SK-N-SH (cell line): ENCODE measurements around the gene UQCR11. TPM values are rescaled to one million over a fixed set of nuclear protein-coding genes. Genes with fewer than 3 reads are reported as not detected.

ENCODE experiments used
- CTCF ChIA-PET: fragments of 300-600, 350-600 bp; formaldehyde crosslinking; extraction: SDS; loops from one replicate; lab custom pipeline; 2021; lab: Yijun Ruan, JAX
- POLR2A ChIA-PET: fragments of 350-600 bp; sonication (Branson Sonifier 250); formaldehyde crosslinking; extraction: SDS; loops from one replicate; lab custom pipeline; 2020; ENCODE audit warnings: antibody characterized with exemption, inconsistent platforms; lab: Yijun Ruan, JAX
- DNase-seq: peaks from one replicate; pipeline ENCODE4 v3.0.0; 2012
- H2AFZ ChIP-seq: fragments of 200-600 bp; sonication (generic); 2 replicates; pipeline ENCODE4 v1.8.1; 2016; ENCODE audit warnings: antibody characterized with exemption, mild to moderate bottlenecking, low read depth
- H3F3A ChIP-seq: fragments of 200-600 bp; sonication (generic); replicated peaks from 2 replicates; pipeline ENCODE3; 2016; ENCODE audit warnings: antibody characterized with exemption, mild to moderate bottlenecking; ENCODE audit not compliant: insufficient read depth
- H3K27ac ChIP-seq, 2 experiments: fragments of 200-500 bp in 1 of 2; fragments of 200-600 bp in 1 of 2; sonication (Bioruptor generic) in 1 of 2; sonication (generic), shearing (Covaris generic) in 1 of 2; 2 replicates each; pipeline versions ENCODE4 v1.5.1 to v1.6.1; 2014 to 2016; ENCODE audit warnings: low read depth in 2 of 2, inconsistent platforms in 1 of 2, low read length in 1 of 2, mild to moderate bottlenecking in 1 of 2, mixed read lengths in 1 of 2
- H3K27me3 ChIP-seq: fragments of 200-600 bp; sonication (generic), shearing (Covaris generic); 2 replicates; pipeline ENCODE4 v1.6.1; 2016; ENCODE audit warnings: mixed run types; ENCODE audit not compliant: insufficient read depth
- H3K36me3 ChIP-seq, 2 experiments: fragments of 200-500 bp in 1 of 2; fragments of 200-600 bp in 1 of 2; sonication (Bioruptor generic) in 1 of 2; sonication (generic) in 1 of 2; replicated peaks in 1 of 2; 2 replicates each; pipeline versions ENCODE3 to v1.5.1; 2014 to 2016; ENCODE audit warnings: low read length in 1 of 2, mild to moderate bottlenecking in 1 of 2; ENCODE audit not compliant: insufficient read depth in 2 of 2, control insufficient read depth in 1 of 2
- H3K4me1 ChIP-seq, 2 experiments: fragments of 200-500 bp in 1 of 2; fragments of 200-600 bp in 1 of 2; sonication (Bioruptor generic) in 1 of 2; sonication (generic), shearing (Covaris generic) in 1 of 2; 2 replicates each; pipeline versions ENCODE4 v1.5.1 to v1.6.1; 2014 to 2016; ENCODE audit warnings: low read depth in 1 of 2, low read length in 1 of 2, mixed run types in 1 of 2; ENCODE audit not compliant: insufficient read depth in 2 of 2, control insufficient read depth in 1 of 2
- H3K4me2 ChIP-seq: fragments of 200-600 bp; sonication (generic), shearing (Covaris generic); 2 replicates; pipeline ENCODE4 v1.6.1; 2017; ENCODE audit warnings: mixed run types
- H3K4me3 ChIP-seq, 2 experiments: fragments of 200-500 bp in 1 of 2; fragments of 200-600 bp in 1 of 2; sonication (Bioruptor generic) in 1 of 2; sonication (generic), shearing (Covaris generic) in 1 of 2; 2 replicates each; pipeline versions ENCODE4 v1.5.1 to v1.8.1; 2014 to 2016; ENCODE audit warnings: low read depth in 2 of 2, inconsistent platforms in 1 of 2, low read length in 1 of 2, mild to moderate bottlenecking in 1 of 2, mixed read lengths in 1 of 2, moderate library complexity in 1 of 2
- H3K79me2 ChIP-seq: fragments of 200-600 bp; sonication (generic); 2 replicates; pipeline ENCODE4 v1.8.1; 2017; ENCODE audit warnings: mild to moderate bottlenecking; ENCODE audit not compliant: insufficient read depth
- H3K9ac ChIP-seq: fragments of 200-600 bp; sonication (generic); 2 replicates; pipeline ENCODE4 v1.6.1; 2017; ENCODE audit warnings: mixed run types
- H3K9me2 ChIP-seq: fragments of 200-600 bp; sonication (generic); 2 replicates; pipeline ENCODE4 v1.6.1; 2017; ENCODE audit warnings: mixed run types
- H3K9me3 ChIP-seq: fragments of 200-600 bp; sonication (generic); 2 replicates; pipeline ENCODE4 v1.6.1; 2017; ENCODE audit warnings: mixed run types, mild to moderate bottlenecking, moderate library complexity
- H4K20me1 ChIP-seq: fragments of 200-600 bp; sonication (generic); 2 replicates; pipeline ENCODE4 v1.6.1; 2017; ENCODE audit warnings: mild to moderate bottlenecking, mixed run types; ENCODE audit not compliant: insufficient read depth
- GATA2 ChIP-seq: sonication (generic); formaldehyde crosslinking; IDR thresholded peaks from 2 replicates; pipeline ENCODE4 v1.5.0; 2020; ENCODE audit warnings: mild to moderate bottlenecking, missing genetic modification reagents
- MXI1 ChIP-seq: IDR thresholded peaks from 2 replicates; pipeline ENCODE4 v1.6.1; 2012; ENCODE audit warnings: mild to moderate bottlenecking, low read depth, low read length, improper control_type of control experiment
- NFIC ChIP-seq: IDR thresholded peaks from 2 replicates; pipeline ENCODE4 v1.4.0; 2012; ENCODE audit warnings: borderline replicate concordance
- NRF1 ChIP-seq: IDR thresholded peaks from 2 replicates; pipeline ENCODE4 v1.6.1; 2012; ENCODE audit warnings: low read depth, mild to moderate bottlenecking, low read length
- POLR2AphosphoS5 ChIP-seq: IDR thresholded peaks from 2 replicates; pipeline ENCODE4 v1.6.1; 2012; ENCODE audit warnings: low read depth, low read length
- SMC3 ChIP-seq: IDR thresholded peaks from 2 replicates; pipeline ENCODE4 v1.6.1; 2012; ENCODE audit warnings: low read depth, low read length, improper control_type of control experiment
- TAF1 ChIP-seq: IDR thresholded peaks from 2 replicates; pipeline ENCODE4 v1.6.1; 2012; ENCODE audit warnings: low read depth, mild to moderate bottlenecking, low read length, moderate library complexity, borderline replicate concordance
- TEAD4 ChIP-seq: IDR thresholded peaks from 2 replicates; pipeline ENCODE4 v1.4.0; 2012; ENCODE audit warnings: mild to moderate bottlenecking, borderline replicate concordance; ENCODE audit not compliant: insufficient read depth
- ZBTB33 ChIP-seq: IDR thresholded peaks from 2 replicates; pipeline ENCODE4 v1.4.0; 2012; ENCODE audit warnings: low read depth, borderline replicate concordance
- WGBS: methylation state at CpG from one replicate; pipeline ENCODE4 v1.1.6; 2017; ENCODE audit warnings: low lambda C conversion rate; 5-methylcytosine and 5-hydroxymethylcytosine counted together
- polyA plus RNA-seq, 3 experiments: library from polyadenylated mRNA; depleted of rRNA; stranded (reverse); fragments of >200 nt; gene quantifications; 2 replicates each; pipeline ENCODE4 v1.2.3, GENCODE V29; 2012
- small RNA-seq, 7 experiments: library from RNA; depleted of rRNA; stranded (forward); fragments of <200 nt; gene quantifications; one replicate each; pipeline ENCODE3, GENCODE V24; 2012
- TF ChIP-seq, protein P1 (sequence below): fragments of 200-600 bp; sonication (generic); IDR thresholded peaks from 2 replicates; pipeline ENCODE4 v1.6.1; 2017; ENCODE audit warnings: antibody characterized with exemption, mild to moderate bottlenecking, moderate library complexity

The UQCR11 gene
- polyA plus RNA-seq, 1 of the 3 experiments (the other 2 are of a cell fraction), result 372 TPM

GRCh38 chr19:1549332-1549945 is 55.8 kb downstream of the UQCR11 start:
- POLR2A ChIA-PET, result no interaction called here
- no peak overlapping the region for H3K4me3 ChIP-seq
- H3K27me3 ChIP-seq, result no peaks in the 10 kb centered on the region
- H3K4me1 ChIP-seq, result no peaks in the 10 kb centered on the region; a peak in 1 of 4 replicates
- WGBS, result 82% methylated on average over 4 of the region's 4 CpGs
- no peaks in the 10 kb centered on the region for H3K9me3 ChIP-seq
- DNase-seq, result no peak
- no peaks in the 10 kb centered on the region for H3K9me2 ChIP-seq
- peaks cover 5% of the 10 kb centered on the region; the same call in 1 of the 2 replicates for H3K79me2 ChIP-seq
- CTCF ChIA-PET, result interaction anchor here (1.7 to 1.9 kb wide), 2 partner anchors 123 to 277 kb away, joined by 5 to 8 read pairs; no protein-coding TSS in a partner anchor
- no peak overlapping the region for H3K27ac ChIP-seq
- H3K4me2 ChIP-seq, result no peak overlapping the region
- TF ChIP-seq POLR2AphosphoS5, result no peak
- no peak for TF ChIP-seq SMC3
- no peak for TF ChIP-seq GATA2 (CRISPR knock-in tag)
- TF ChIP-seq TAF1, result no peak
- no peak for TF ChIP-seq TEAD4
- TF ChIP-seq NRF1, result no peak
- no peak for TF ChIP-seq ZBTB33
- no peak for TF ChIP-seq MXI1
- TF ChIP-seq, protein P1, sequence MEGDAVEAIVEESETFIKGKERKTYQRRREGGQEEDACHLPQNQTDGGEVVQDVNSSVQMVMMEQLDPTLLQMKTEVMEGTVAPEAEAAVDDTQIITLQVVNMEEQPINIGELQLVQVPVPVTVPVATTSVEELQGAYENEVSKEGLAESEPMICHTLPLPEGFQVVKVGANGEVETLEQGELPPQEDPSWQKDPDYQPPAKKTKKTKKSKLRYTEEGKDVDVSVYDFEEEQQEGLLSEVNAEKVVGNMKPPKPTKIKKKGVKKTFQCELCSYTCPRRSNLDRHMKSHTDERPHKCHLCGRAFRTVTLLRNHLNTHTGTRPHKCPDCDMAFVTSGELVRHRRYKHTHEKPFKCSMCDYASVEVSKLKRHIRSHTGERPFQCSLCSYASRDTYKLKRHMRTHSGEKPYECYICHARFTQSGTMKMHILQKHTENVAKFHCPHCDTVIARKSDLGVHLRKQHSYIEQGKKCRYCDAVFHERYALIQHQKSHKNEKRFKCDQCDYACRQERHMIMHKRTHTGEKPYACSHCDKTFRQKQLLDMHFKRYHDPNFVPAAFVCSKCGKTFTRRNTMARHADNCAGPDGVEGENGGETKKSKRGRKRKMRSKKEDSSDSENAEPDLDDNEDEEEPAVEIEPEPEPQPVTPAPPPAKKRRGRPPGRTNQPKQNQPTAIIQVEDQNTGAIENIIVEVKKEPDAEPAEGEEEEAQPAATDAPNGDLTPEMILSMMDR, result no peak
- no peak for TF ChIP-seq NFIC
- H3K36me3 ChIP-seq, result no peaks in the 10 kb centered on the region
- peaks cover 9% of the 10 kb centered on the region; the same call in 1 of the 2 replicates for H4K20me1 ChIP-seq
- H3F3A ChIP-seq, result peaks cover 4% of the 10 kb centered on the region
- H3K9ac ChIP-seq, result no peak overlapping the region
- no peak overlapping the region for H2AFZ ChIP-seq

Small RNAs within 50 kb of the gene (small RNA-seq; reads per million reads assigned to genes)
- 0 reads per million in 7 experiments for gene AC005943.2
- gene RN7SL477P, result 0 to 0.39 (median 0) reads per million in 7 experiments
- 0 reads per million in 7 experiments for gene RNU6-1223P

Other genes starting within 250 kb of the UQCR11 start
- gene NDUFS7, start 221.6 kb downstream of the UQCR11 start, polyA plus RNA-seq (2012; rRNA removed), result 52.5 and 66.4 TPM in 2 replicates
- gene GAMT, start 203.9 kb downstream of the UQCR11 start, polyA plus RNA-seq (2012; rRNA removed), result 76.5 and 85.3 TPM in 2 replicates
- 43.8 and 54.3 TPM in 2 replicates for gene DAZAP1, start 197.9 kb downstream of the UQCR11 start, polyA plus RNA-seq (2012; rRNA removed)
- gene RPS15, start 167.1 kb downstream of the UQCR11 start, polyA plus RNA-seq (2012; rRNA removed), result 2,836 and 3,749 TPM in 2 replicates
- gene APC2, start 155.3 kb downstream of the UQCR11 start, polyA plus RNA-seq (2012; rRNA removed), result 1.3 and 1.8 TPM in 2 replicates
- gene C19orf25, start 126.2 kb downstream of the UQCR11 start, polyA plus RNA-seq (2012; rRNA removed), result 23.4 and 25.3 TPM in 2 replicates
- 5.8 and 6.6 TPM in 2 replicates for gene PCSK4, start 115.1 kb downstream of the UQCR11 start, polyA plus RNA-seq (2012; rRNA removed)
- 6.8 and 9.1 TPM in 2 replicates for gene REEP6, start 114.3 kb downstream of the UQCR11 start, polyA plus RNA-seq (2012; rRNA removed)
- 5.7 and 6.3 TPM in 2 replicates for gene ADAMTSL5, start 92.4 kb downstream of the UQCR11 start, polyA plus RNA-seq (2012; rRNA removed)
- gene PLK5, start 81.4 kb downstream of the UQCR11 start, polyA plus RNA-seq (2012; rRNA removed), result 0.03 TPM in 1 of 2 replicates, not detected in the other
- gene MEX3D, start 37.1 kb downstream of the UQCR11 start, polyA plus RNA-seq (2012; rRNA removed), result 11.5 and 14.9 TPM in 2 replicates
- gene MBD3, start 12.6 kb downstream of the UQCR11 start, polyA plus RNA-seq (2012; rRNA removed), result 74.1 and 96.5 TPM in 2 replicates
- gene TCF3, start 47.2 kb upstream of the UQCR11 start, polyA plus RNA-seq (2012; rRNA removed), result 81.3 and 104 TPM in 2 replicates
- gene ONECUT3, start 148.0 kb upstream of the UQCR11 start, polyA plus RNA-seq (2012; rRNA removed), result not detected in 2 replicates
- 6.2 and 8.0 TPM in 2 replicates for gene ATP8B3, start 206.8 kb upstream of the UQCR11 start, polyA plus RNA-seq (2012; rRNA removed)
- gene REXO1, start 243.0 kb upstream of the UQCR11 start, polyA plus RNA-seq (2012; rRNA removed), result 9.0 and 18.8 TPM in 2 replicates